ENCODE data around the gene EIF3M.

DNA sequence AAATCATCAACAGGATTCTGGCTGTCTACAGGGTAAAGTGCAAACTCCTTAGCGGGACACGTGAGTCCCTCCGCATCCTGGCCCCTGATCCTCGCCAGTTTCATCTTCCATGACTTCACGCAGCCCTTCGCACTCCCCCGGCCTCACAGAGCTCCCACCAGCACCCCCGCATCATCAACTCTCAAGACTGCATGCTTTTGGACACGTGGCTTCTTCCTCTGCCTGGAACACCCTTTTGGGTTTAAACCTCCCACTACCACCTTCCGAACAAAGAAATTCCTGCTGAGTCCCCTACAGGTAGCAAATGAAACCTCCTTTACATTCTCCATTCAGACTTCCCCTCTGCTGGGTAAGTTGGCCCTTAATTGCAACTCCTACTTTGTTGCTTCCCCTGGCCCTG, 12.6 kb upstream of the EIF3M start:
- TF ChIP-seq, protein P1, sequence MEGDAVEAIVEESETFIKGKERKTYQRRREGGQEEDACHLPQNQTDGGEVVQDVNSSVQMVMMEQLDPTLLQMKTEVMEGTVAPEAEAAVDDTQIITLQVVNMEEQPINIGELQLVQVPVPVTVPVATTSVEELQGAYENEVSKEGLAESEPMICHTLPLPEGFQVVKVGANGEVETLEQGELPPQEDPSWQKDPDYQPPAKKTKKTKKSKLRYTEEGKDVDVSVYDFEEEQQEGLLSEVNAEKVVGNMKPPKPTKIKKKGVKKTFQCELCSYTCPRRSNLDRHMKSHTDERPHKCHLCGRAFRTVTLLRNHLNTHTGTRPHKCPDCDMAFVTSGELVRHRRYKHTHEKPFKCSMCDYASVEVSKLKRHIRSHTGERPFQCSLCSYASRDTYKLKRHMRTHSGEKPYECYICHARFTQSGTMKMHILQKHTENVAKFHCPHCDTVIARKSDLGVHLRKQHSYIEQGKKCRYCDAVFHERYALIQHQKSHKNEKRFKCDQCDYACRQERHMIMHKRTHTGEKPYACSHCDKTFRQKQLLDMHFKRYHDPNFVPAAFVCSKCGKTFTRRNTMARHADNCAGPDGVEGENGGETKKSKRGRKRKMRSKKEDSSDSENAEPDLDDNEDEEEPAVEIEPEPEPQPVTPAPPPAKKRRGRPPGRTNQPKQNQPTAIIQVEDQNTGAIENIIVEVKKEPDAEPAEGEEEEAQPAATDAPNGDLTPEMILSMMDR (IDR thresholded peaks at IDR 0.05; ENCODE audit: poor library complexity) = no peak
- TF ChIP-seq EZH2 (IDR thresholded peaks at IDR 0.05; ENCODE audit: borderline replicate concordance) (no peak), EZH2phosphoT487 (IDR thresholded peaks at IDR 0.05; ENCODE audit: low read depth, severe bottlenecking, unreplicated experiment) (no peak)

All from hepatocyte (in vitro differentiated cells).